Measurements from ENCODE around the gene SEMA3A.

- no peak for TF ChIP-seq CTCF (IDR thresholded peaks at IDR 0.05; ENCODE audit: poor library complexity, severe bottlenecking)
- no peak for TF ChIP-seq RAD21 (conservative IDR thresholded peaks at IDR 0.05)
- no peak for TF ChIP-seq TAF1 (IDR thresholded peaks at IDR 0.05; ENCODE audit: low read depth)
- TF ChIP-seq REST (IDR thresholded peaks at IDR 0.05; ENCODE audit: borderline replicate concordance) = no peak
- no peak for TF ChIP-seq POLR2AphosphoS5 (IDR thresholded peaks at IDR 0.05)
- no peak for TF ChIP-seq EZH2 (IDR thresholded peaks at IDR 0.05; ENCODE audit: borderline replicate concordance, insufficient read depth, low read length, poor library complexity, severe bottlenecking)
These were observed 138.5 kb downstream of the SEMA3A start for GRCh38 chr7:84055904-84056605.

Data from neural cell (in vitro differentiated cells).